ENCODE results near the gene AIFM2. TPM values are rescaled to one million over a fixed set of nuclear protein-coding genes. Genes with fewer than 3 reads are reported as not detected.
"Not testable (repeated sequence)": the region's sequence is repeated elsewhere in the genome, so short reads cannot be mapped to it uniquely, and the experiment has no call there.

Gene AIFM2
- 0.74 TPM for total RNA-seq (ENCODE audit: unreplicated experiment)
- long read RNA-seq, partial matches to known transcripts: 0 of 2 reads
- long read RNA-seq, other reads (novel, unspliced or antisense): 1 of 2 reads

- Mint-ChIP-seq H3K9me3 (ENCODE audit: unreplicated experiment) (peaks cover 3% of the 10 kb centered on the region), H3K27me3 (ENCODE audit: unreplicated experiment) (peaks cover 19% of the 10 kb centered on the region), H3K4me1 (ENCODE audit: low read depth, unreplicated experiment) (peaks cover 2% of the 10 kb centered on the region), H3K27ac (ENCODE audit: unreplicated experiment) (peak within 1 kb of the TSS; percentile 12), H3K4me3 (ENCODE audit: unreplicated experiment) (peak within 1 kb of the TSS; percentile 88), H3K36me3 (ENCODE audit: unreplicated experiment) (peaks cover under 1% of the 10 kb centered on the region)
- DNase-seq: peak; percentile 52
- TF ChIP-seq CTCF (IDR thresholded peaks at IDR 0.05; ENCODE audit: partially characterized antibody, unreplicated experiment): no peak
Measured at GRCh38 chr10:70132098-70133029, at the start of gene AIFM2. Gene AIFM2, minus strand, starts transcription at chr10:70132825. Its CDS starts 8,741 bp downstream, at chr10:70124084.

GRCh38 chr10:70179209-70179608 lies 46.6 kb upstream of the AIFM2 start:
- H3K4me1 Mint-ChIP-seq (ENCODE audit: low read depth, unreplicated experiment); H3K27ac Mint-ChIP-seq (ENCODE audit: unreplicated experiment); H3K9me3 Mint-ChIP-seq (ENCODE audit: unreplicated experiment); H3K27me3 Mint-ChIP-seq (ENCODE audit: unreplicated experiment); H3K36me3 Mint-ChIP-seq (ENCODE audit: unreplicated experiment); DNase-seq; H3K4me3 Mint-ChIP-seq (ENCODE audit: unreplicated experiment): not testable (repeated sequence)

GRCh38 chr10:70178139-70178725 lies 45.6 kb upstream of the AIFM2 start:
- no peaks in the 10 kb centered on the region for H3K4me1 Mint-ChIP-seq (ENCODE audit: low read depth, unreplicated experiment)
- no peak overlapping the region for H3K27ac Mint-ChIP-seq (ENCODE audit: unreplicated experiment)
- TF ChIP-seq CTCF (IDR thresholded peaks at IDR 0.05; ENCODE audit: partially characterized antibody, unreplicated experiment): no peak
- H3K36me3 Mint-ChIP-seq (ENCODE audit: unreplicated experiment): peaks cover 5% of the 10 kb centered on the region
- H3K9me3 Mint-ChIP-seq (ENCODE audit: unreplicated experiment): no peaks in the 10 kb centered on the region
- H3K4me3 Mint-ChIP-seq (ENCODE audit: unreplicated experiment): no peak overlapping the region
- H3K27me3 Mint-ChIP-seq (ENCODE audit: unreplicated experiment): peaks cover 2% of the 10 kb centered on the region
- no peak for DNase-seq

- H3K4me1 Mint-ChIP-seq (ENCODE audit: low read depth, unreplicated experiment): no peaks in the 10 kb centered on the region
- no peak for DNase-seq
- no peak overlapping the region for H3K27ac Mint-ChIP-seq (ENCODE audit: unreplicated experiment)
- peaks cover 5% of the 10 kb centered on the region for H3K36me3 Mint-ChIP-seq (ENCODE audit: unreplicated experiment)
- no peak for TF ChIP-seq CTCF (IDR thresholded peaks at IDR 0.05; ENCODE audit: partially characterized antibody, unreplicated experiment)
- H3K27me3 Mint-ChIP-seq (ENCODE audit: unreplicated experiment): peaks cover 2% of the 10 kb centered on the region
- H3K4me3 Mint-ChIP-seq (ENCODE audit: unreplicated experiment): no peak overlapping the region
- no peaks in the 10 kb centered on the region for H3K9me3 Mint-ChIP-seq (ENCODE audit: unreplicated experiment)
Measured at GRCh38 chr10:70176441-70176840, 43.8 kb upstream of the AIFM2 start.

- Mint-ChIP-seq H3K9me3 (ENCODE audit: unreplicated experiment) (peaks cover 2% of the 10 kb centered on the region), H3K36me3 (ENCODE audit: unreplicated experiment) (peaks cover 5% of the 10 kb centered on the region), H3K4me1 (ENCODE audit: low read depth, unreplicated experiment) (no peaks in the 10 kb centered on the region), H3K27ac (ENCODE audit: unreplicated experiment) (no peak overlapping the region), H3K27me3 (ENCODE audit: unreplicated experiment) (peaks cover 2% of the 10 kb centered on the region), H3K4me3 (ENCODE audit: unreplicated experiment) (no peak overlapping the region)
- no peak for DNase-seq
- TF ChIP-seq CTCF (IDR thresholded peaks at IDR 0.05; ENCODE audit: partially characterized antibody, unreplicated experiment): no peak
Measured at GRCh38 chr10:70175516-70175915, 42.9 kb upstream of the AIFM2 start.

All from glutamatergic neuron (in vitro differentiated cells).